NT2/D1 (cell line): ENCODE results near the gene DOCK2.

Source experiments
- SUZ12 ChIP-seq: IDR thresholded peaks from 2 replicates; pipeline ENCODE4 v1.6.1; 2011; ENCODE audit not compliant: insufficient read length, insufficient read depth; ENCODE audit errors: extremely low read depth
- YY1 ChIP-seq: IDR thresholded peaks from 2 replicates; pipeline ENCODE4 v1.6.1; 2011; ENCODE audit not compliant: insufficient read length, insufficient read depth
- ZNF274 ChIP-seq: IDR thresholded peaks from 2 replicates; pipeline ENCODE4 v1.6.1; 2011; ENCODE audit warnings: mild to moderate bottlenecking, low read depth, low read length

GRCh38 chr5:169768416-169768815, 131.3 kb downstream of the DOCK2 start:
- TF ChIP-seq ZNF274, result no peak
- no peak for TF ChIP-seq SUZ12
- TF ChIP-seq YY1, result no peak
